SKM-1 (cell line): Measurements from ENCODE around the gene GJB3.
"Not testable (repeated sequence)": the region's sequence is repeated elsewhere in the genome, so short reads cannot be mapped to it uniquely, and the experiment has no call there.

Experiments used
- DNase-seq: peaks from one replicate; lab custom pipeline; 2025; ENCODE audit not compliant: unreplicated experiment; lab: John Stamatoyannopoulos, UW

The GJB3 gene

DNA sequence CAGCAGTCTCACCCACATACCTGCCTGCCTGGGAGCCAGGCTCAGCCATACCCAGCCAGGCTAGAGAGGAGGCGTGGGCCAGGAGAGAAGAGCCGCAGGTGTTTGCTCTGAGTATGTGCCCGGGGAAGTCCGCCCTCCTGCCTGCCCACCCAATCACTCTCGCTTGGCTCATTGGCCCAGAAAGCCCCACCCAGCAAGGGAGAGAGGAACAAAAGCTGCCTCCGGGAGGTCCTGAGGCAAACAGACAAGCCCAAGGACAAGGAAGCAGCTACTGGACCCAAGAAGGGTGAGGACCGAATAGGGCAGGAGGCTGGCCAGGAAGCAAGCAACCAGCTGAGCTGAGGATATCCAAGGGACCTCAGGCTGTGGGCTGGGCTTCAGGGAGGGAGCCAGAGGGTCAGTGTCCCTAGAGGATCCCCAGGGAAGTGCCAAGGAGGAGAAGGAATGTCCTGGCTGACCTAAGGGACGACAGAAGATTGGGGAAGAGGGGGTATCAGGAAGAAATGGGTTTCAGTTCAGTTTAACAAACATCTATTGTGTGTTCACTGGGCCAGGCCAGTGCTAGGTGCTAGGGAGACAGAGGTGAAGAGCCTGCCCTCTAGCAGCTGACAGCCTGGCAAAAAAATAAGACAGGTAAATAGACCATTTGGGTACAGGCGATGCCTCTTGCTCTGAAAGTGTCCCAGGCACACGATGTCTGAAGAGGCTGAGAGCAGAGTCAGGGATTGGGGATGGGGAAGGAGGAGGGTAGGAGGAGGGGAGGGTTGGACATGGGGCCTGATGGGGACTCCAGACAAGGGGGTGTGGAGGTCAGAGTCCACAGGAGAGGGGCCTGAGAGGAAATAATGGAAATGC, 21.3 kb upstream of the GJB3 start, which contains the start of gene GJB4:
Gene GJB4 (plus strand): TSS at position 238 of the 855 bp plus-strand sequence. CDS start 1,515 bp downstream, outside the sequence.
- DNase-seq: no peak

DNA sequence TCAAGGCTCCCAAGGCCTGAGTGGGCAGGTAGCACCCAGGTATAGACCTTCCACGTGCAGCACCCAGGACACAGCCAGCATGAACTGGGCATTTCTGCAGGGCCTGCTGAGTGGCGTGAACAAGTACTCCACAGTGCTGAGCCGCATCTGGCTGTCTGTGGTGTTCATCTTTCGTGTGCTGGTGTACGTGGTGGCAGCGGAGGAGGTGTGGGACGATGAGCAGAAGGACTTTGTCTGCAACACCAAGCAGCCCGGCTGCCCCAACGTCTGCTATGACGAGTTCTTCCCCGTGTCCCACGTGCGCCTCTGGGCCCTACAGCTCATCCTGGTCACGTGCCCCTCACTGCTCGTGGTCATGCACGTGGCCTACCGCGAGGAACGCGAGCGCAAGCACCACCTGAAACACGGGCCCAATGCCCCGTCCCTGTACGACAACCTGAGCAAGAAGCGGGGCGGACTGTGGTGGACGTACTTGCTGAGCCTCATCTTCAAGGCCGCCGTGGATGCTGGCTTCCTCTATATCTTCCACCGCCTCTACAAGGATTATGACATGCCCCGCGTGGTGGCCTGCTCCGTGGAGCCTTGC, 19.7 kb upstream of the GJB3 start:
- no peak for DNase-seq

GRCh38 chr1:34761776-34762307, 19.2 kb upstream of the GJB3 start:
- DNase-seq: no peak

DNA sequence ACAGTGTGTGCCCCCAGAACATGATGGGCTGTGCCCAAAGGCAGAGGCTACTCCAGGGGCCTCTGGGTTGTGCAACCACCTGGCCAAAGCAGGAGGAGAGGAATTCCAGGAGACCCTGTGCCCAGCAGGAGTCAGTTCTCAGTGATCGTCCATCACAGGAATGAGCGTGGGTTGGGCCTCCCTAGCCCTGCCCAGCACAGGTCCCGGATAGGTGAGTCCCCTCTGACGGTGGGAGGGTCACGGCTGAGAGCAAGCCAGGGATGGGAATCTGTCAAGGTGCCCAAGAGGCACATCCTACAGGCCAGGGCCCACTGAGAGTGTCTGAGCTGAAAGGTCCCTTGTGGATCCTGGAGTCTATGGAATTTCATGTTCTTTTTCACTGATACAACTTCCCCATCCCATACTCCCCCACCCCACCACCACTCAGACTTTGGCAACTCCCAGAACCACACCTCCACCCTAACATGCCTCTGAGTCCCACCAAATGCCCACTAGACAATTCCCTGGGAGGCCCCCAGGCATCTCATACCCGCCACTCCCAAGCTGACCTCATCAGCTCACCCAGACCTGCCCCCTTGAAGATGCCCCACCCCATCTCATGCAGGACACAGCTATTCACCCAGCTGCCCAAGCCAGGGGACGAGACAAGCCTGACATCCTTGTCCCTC, 18.4 kb upstream of the GJB3 start:
- DNase-seq: no peak

GRCh38 chr1:34763142-34763781, 17.8 kb upstream of the GJB3 start:
- no peak for DNase-seq

DNA sequence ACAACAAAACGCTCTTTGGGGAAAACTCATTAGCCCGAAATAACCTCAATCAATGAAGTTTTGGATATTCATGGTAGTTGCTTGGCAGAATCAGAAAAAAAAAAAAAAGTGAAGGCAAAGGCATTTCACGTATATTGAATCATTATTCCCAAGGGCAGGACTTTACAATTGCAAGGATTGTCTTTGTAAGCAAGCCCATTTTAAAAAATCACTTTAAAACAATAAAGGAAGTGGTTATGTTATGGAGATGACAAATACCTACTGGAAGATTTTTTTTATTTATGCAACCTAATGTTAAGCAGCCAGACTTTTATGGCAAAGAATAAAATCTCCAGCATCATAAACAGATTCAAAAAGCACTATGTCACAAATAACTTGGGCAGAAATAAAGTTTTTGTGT, 12.2 kb upstream of the GJB3 start:
- no peak for DNase-seq

GRCh38 chr1:34770891-34771504, 10.0 kb upstream of the GJB3 start:
- DNase-seq: no peak

DNA sequence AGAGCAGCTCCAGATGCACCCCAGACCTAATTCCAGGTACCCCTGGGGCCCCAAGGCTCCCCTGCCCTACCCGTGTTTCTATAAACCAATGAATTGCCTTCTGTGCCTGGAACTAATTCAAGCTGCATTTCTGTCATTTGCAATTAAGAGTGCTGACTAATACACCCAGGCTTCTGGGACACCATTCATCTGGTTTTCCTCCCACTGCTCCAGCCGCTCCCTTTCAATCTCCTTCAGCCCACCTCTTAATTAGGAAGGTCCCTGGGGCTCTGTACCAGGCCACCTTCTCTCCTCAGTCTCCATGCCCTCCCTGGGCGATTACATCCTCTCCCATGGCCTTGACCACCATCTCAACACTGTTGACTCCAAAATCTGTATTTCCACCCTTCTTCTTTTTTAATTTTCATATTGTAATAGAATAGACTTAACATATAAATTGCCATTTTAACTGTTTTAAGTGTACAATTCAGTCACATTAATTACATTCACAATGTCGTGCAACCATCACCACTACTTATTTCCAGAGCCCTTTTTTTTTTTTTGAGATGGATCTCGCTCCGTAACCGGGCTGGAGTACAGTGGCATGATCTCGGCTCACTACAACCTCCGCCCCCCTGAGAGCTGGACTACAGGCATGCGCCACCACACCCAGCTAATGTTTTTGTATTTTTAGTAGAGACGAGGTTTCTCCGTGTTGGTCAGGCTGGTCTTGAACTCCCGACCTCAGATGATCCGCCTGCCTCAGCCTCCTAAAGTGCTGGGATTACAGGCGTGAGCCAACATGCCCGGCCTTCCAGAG, 9.2 kb upstream of the GJB3 start:
- no peak for DNase-seq

DNA sequence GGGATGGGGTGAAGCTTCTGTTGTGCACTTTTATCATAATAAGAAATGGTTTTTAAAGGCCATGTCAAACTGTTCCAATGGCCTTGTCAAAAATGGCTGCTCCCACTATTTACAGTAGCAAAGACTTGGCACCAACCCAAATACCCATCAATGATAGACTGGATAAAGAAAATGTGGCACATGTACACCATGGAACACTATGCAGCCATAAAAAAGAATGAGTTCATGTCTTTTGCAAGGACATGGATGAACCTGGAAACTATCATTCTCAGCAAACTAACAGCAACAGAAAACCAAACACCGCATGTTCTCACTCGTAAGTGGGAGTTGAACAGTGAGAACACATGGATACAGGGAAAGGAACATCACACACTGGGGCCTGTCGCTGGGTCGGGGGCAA, 7.9 kb upstream of the GJB3 start:
- DNase-seq: not testable (repeated sequence)

DNA sequence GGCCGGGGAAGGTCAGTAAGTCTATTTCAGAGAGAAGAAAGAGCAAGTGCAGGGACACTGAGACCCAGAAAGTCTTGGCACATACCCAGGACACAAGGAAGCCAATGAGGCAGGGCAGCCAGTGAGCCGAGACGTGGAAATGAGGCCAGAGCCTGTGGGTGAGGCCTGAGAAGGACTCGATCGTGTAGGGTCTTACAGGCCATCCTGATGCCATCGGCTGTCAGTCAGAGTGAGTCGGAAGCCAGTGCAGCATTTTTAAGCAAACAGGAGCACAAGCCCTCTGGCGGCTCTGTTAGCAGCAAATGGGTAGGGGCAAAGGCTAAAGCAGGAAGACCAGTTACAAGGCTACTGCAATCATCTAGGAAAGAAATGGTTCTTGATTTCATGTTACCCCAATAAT, 6.1 kb upstream of the GJB3 start:
- DNase-seq: no peak

- DNase-seq: no peak
These were observed 4.1 kb upstream of the GJB3 start for GRCh38 chr1:34776911-34777310.

DNA sequence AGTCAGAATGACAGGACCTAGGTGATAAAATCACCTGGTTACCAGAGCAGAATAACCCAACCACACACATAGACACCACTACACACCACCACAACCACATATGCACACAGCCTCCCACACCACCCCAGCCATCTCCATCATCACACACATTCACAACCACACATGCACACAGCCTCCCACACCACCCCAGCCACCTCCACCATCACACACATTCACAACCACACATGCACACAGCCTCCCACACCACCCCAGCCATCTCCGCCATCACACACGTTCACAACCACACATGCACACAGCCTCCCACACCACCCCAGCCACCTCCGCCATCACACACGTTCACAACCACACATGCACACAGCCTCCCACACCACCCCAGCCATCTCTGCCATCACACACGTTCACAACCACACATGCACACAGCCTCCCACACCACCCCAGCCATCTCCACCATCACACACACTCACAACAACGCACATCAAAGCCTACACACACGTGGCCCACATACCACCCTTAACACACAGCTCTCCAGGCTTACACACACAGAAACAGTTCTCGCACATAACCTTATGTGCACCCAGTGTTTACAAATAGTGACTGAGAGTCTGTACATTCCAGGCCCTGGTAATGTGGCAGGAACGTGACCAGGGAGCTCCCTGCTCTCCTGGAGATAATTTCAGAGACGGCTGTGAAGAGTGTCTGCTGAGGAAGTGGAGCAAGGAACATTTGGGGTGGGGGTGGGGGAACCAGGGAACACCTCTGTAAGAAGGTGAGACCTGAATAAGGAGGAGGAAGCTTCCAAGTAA, 3.3 kb upstream of the GJB3 start:
- DNase-seq: no peak

DNA sequence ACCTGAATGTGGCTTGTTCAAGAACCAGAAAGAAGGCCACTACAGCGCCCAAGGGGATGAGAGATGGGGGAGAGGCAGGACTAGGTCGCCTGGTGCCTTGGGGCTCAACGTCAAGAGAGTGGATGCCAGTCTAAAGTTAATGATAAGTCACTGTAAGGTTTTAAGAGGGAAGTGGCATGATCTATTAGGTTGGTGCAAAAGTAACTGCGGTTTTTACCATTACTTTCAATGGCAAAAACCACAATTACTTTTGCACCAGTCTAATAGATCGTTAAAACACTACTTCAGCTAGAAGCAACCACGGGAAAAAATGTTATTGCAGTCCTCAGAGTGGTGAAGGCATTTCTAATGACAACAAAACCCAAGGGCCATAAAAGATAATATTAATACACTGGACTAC, 2.6 kb upstream of the GJB3 start:
- no peak for DNase-seq

- DNase-seq: no peak
These were observed 2.0 kb upstream of the GJB3 start for GRCh38 chr1:34779005-34779404.

GRCh38 chr1:34779526-34779925, 1.5 kb upstream of the GJB3 start:
- no peak for DNase-seq

DNA sequence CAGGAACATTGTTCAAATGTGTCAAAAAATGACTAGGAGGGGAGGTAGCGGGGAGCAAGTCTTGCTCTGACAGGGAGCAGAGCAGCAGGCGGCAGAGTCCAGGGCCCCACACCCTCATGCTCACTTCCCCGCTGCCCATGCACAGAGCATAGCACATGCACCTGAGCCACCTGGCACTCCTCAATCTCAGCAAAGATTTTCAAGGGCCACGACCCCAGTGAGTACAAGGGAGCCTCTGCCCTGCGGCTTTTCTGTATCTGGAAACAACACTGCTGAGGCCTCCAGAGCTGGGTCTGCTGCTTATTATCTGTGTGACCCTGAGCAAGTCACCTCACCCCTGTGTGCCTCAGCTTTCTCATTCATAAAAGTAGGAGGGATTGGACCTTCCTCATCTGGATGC, 1.1 kb upstream of the GJB3 start:
- no peak for DNase-seq

- DNase-seq: no peak
These were observed 486 bp upstream of the GJB3 start for GRCh38 chr1:34780528-34780927.

DNA sequence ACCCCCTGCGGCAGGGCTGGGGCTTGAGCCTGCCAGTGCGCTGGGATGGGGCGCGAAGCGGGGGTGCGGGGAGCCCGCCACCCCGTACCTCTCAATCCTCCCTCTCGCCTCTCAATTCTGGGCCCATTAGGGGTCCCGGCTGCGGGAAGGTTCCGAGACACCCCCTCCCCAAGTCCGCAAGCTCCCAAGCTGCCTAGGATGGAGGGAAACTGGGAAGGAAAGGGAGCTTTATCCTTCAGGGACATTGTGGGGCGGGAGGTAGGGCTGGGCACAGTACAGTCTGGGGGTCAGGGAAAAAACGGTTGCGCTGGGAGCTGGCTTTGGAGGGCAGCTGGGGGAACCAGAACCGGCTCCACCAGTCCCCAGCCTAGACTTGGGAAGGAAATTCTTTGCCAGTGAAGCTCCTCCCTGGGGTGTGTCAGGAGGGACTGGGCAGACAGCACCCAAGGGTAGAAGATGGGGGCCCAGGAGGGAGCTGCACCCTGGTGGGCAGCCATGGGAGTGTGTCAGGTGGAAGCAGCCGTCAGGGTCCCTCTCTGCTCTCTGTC, 904 bp downstream of the GJB3 start:
- DNase-seq: no peak

- DNase-seq: no peak
These were observed 3.8 kb downstream of the GJB3 start for GRCh38 chr1:34784751-34785221.
